HG02610 (cell line): ENCODE data around the gene MBNL2.

ENCODE experiments used
- ATAC-seq: cut with Tn5 transposase; IDR thresholded peaks from one replicate; pipeline ENCODE4 v1.9.1; 2021; ENCODE audit warnings: mild to moderate bottlenecking, moderate library complexity; ENCODE audit not compliant: unreplicated experiment

The MBNL2 gene

DNA sequence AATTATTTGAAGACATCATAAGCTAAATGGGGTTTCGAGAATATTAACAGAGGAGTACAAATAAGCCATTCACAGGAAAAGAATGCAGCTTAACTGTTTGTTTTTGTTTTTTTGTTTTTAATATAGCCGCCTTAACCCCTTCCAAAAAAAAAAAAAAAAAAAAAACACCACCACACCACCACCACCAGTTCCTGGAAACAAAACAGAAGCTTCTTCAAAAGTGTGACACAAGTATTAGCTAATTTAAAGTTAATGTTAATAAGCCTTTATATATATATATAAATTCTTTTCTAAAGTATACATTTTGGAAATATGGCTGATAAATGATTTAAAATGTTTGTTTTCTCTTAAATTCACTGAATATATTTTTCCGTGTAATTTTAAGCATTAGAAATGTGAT, 213.2 kb downstream of the MBNL2 start:
- no peak for ATAC-seq

DNA sequence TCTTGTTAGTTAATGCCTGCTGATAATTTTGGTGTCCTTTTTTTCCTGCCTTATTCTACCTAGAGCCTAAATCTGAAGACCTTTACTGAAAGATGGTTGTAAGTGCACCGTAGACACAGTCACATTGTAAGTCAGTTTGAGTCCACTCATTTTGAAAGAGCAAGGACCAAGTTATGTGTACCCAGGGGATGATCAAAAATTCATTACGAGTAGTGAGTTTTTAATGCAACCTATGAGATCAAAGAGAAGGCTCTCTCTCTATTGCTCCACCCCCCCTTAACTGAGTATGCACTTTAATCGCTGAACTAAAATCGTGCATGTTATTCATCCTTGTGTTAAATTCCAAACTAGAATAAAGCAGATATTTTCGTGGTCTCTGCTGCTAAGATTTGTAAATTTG, 213.7 kb downstream of the MBNL2 start:
- ATAC-seq = peak; percentile 10

DNA sequence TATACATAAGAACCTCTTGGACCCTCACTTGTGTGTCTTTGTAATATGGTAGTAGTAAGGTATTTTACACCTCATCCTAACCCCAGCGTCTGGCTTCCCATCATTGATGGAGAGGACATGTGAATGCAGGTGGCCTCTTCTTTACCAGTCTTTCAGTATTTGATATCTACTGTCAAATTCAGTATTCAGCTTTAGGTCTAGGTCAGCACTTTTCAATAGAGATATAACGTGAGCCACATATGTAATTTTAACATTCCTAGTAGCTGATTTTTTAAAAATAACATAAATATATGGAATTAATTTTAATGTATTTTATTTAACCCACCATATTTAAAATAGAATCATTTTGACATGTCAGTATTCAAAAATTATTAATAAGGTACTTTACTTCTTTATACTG, 214.7 kb downstream of the MBNL2 start:
- ATAC-seq = no peak

DNA sequence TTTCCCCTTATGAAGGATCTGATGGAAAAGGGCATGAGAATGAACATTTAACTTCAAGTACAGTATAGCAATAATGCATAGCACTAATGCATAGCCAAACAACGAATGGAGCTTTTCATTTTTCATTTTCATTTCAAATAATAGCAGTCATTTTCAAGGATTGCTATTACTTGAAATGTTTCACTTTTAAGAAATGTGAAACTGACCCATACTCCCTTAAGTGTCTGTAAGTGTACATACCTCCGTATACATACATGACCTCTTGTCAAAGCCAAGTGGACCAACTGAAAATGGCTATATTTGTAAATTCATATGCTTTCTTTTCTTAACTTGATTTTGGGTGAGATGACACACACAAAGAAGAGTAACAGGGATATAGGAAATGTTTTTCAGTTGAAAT, 215.6 kb downstream of the MBNL2 start:
- ATAC-seq = no peak

DNA sequence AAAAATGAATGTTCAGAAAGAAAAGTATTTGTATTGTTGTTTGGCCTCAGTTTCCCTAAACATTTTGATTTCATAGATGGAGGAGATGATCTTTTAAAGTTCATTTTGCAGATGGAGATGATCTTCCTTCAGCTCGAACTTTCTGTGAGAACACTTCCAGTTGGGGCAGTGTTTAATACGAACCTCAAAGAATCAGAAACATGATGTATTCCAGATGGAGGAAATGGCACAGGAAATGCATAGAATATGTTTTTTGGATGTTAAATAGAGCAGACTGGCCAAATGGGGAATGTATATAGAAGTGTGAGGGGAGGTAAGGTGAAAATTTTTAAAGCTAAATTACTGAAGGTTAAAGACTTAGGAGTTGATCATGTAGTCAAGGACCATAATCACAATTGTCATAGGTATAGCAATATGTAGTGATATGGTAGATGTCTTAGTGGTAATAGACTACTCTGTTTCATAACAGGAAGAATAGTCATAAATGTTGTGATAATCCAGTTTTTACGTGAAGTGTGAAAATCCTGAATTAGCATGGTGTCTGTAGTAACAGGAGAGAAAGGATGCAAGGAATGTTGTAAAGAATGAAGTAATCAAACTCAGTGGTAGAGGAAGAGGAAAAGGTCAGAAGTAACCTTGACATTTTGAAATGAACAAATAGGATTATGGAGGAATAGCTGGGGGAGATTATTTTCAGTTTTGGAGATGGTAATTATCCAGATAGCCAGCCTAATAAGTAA, 216.9 kb downstream of the MBNL2 start:
- no peak for ATAC-seq

DNA sequence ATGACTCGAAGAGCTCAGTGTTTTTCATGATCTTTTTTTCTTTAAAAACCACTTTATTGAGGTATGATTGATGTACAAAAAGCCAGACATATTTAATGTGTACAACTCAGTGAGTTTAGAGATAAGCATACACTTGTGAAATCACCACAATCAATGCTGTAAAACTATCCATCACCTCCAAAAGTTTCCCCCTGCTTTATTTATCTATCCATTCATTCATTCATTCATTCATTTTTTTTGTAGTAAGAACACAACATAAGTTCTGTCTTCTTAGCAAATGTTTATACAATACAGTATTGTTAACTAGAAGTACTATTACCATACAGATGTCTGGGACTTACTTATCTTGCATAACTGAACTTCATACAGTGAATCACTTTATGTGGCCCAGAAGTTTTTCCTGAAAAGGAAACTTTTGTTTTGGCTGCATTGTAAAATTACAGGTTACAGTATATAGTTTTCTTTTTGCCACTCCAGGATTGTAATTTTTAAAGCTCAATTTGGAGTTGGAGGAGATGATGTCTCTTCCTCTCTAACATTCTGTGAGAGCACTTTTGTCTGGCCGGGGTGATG, 218.6 kb downstream of the MBNL2 start:
- no peak for ATAC-seq

DNA sequence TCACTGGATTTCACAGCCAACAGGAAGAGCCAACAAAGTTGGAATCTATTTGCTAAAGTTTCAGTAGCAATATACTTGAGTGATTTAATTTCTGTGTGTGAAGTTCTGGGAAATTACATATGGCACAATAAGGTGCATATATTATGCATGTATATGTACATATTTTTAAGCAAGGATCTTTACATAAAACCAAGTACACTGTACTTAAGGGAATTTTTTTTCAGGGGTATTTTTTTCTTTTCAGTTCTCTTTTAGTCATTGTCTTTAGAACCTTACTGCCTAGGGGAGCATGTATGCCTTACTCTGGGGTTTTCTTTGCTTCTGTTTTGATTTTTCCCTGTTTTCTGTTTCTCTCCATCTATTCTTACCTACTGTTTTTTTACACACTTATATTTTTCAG, 219.2 kb downstream of the MBNL2 start:
- ATAC-seq = peak; percentile 77
